SHP77 treated with DMSO at 0.1 percent for 48 hours (cell line): ENCODE results near the gene ANKRD10.

Experiments used
- DNase-seq: peaks from one replicate; lab custom pipeline; 2025; lab: John Stamatoyannopoulos, UW

The ANKRD10 gene

DNA sequence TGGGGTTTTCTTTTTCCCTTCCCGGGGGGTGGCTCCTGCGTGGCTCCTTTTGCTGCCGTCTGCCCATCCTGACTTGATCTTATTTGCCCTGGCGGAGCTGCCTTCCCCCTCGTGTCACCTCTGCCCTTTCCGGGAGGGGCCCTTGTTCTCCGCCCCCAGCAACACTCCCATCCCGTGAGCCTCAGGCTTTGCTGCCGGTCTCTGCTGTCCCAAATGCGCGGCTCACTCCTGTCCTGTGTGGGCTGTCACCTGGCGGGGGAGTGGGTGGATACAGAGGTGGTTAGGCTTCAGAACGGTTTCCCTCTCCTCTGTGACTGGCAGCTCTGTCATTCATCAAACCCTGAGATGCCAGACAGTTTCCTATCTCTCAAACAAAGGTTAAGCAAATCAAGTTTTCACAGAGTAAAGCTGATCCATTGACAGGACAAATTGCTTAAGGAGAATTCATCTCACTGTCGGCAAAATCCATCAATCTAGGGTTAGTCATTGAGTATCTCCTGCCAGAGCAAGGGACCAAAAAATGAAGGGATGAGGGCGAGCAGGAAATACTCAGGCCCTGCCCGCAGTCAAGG is 84.0 kb downstream of the ANKRD10 start:
- DNase-seq = no peak

- DNase-seq = no peak
Observed at GRCh38 chr13:110830331-110830730, 84.5 kb downstream of the ANKRD10 start.

- DNase-seq = no peak
Observed at GRCh38 chr13:110829486-110829885, 85.4 kb downstream of the ANKRD10 start.

DNA sequence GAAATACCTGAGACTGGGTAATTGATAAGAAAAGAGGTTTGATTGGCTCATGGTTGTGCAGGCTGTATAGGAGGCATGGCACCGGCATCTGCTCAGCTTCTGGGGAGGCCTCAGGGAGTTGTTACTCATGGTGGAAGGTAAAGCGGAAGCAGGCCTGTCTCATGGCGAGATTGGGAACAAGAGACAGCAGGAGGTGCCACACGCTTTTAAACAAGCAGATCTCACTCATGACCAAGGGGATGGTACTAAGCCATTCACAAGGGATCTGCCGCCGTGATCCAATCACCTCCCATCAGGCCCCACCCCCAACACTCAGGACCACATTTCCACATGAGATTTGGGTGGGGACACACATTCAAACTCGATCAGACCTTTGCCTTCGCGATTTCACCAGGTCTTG is 86.2 kb downstream of the ANKRD10 start:
- no peak for DNase-seq
